ENCODE measurements around the gene NAALADL2.

Gene NAALADL2

GRCh38 chr3:175679568-175679967 is 820.4 kb downstream of the NAALADL2 start:
- Histone ChIP-seq H2AFZ (ENCODE audit: low read depth) (no peak overlapping the region), H3K4me3 (IDR thresholded peaks at IDR 0.05; ENCODE audit: insufficient read depth, low read depth, low read length) (no peak overlapping the region), H3K27me3 (ENCODE audit: insufficient read depth, low read depth) (no peaks in the 10 kb centered on the region), H3K4me2 (no peak overlapping the region), H3K27ac (no peak overlapping the region), H3K9ac (no peak overlapping the region), H3K79me2 (ENCODE audit: insufficient read depth, low read depth) (no peaks in the 10 kb centered on the region), H3K4me1 (ENCODE audit: low read depth, poor library complexity, severe bottlenecking) (no peaks in the 10 kb centered on the region), H3K36me3 (ENCODE audit: insufficient read depth) (no peaks in the 10 kb centered on the region), H4K20me1 (ENCODE audit: insufficient read depth) (no peaks in the 10 kb centered on the region)
- TF ChIP-seq, protein P1, sequence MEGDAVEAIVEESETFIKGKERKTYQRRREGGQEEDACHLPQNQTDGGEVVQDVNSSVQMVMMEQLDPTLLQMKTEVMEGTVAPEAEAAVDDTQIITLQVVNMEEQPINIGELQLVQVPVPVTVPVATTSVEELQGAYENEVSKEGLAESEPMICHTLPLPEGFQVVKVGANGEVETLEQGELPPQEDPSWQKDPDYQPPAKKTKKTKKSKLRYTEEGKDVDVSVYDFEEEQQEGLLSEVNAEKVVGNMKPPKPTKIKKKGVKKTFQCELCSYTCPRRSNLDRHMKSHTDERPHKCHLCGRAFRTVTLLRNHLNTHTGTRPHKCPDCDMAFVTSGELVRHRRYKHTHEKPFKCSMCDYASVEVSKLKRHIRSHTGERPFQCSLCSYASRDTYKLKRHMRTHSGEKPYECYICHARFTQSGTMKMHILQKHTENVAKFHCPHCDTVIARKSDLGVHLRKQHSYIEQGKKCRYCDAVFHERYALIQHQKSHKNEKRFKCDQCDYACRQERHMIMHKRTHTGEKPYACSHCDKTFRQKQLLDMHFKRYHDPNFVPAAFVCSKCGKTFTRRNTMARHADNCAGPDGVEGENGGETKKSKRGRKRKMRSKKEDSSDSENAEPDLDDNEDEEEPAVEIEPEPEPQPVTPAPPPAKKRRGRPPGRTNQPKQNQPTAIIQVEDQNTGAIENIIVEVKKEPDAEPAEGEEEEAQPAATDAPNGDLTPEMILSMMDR (conservative IDR thresholded peaks at IDR 0.05; ENCODE audit: low read depth, low read length) = no peak

- TF ChIP-seq, protein P1 (conservative IDR thresholded peaks at IDR 0.05; ENCODE audit: low read depth, low read length) = no peak
- Histone ChIP-seq H3K9ac (no peak overlapping the region), H3K4me3 (IDR thresholded peaks at IDR 0.05; ENCODE audit: insufficient read depth, low read depth, low read length) (no peak overlapping the region), H4K20me1 (ENCODE audit: insufficient read depth) (no peaks in the 10 kb centered on the region), H2AFZ (ENCODE audit: low read depth) (no peak overlapping the region), H3K4me2 (no peak overlapping the region), H3K36me3 (ENCODE audit: insufficient read depth) (no peaks in the 10 kb centered on the region), H3K4me1 (ENCODE audit: low read depth, poor library complexity, severe bottlenecking) (no peaks in the 10 kb centered on the region), H3K27me3 (ENCODE audit: insufficient read depth, low read depth) (no peaks in the 10 kb centered on the region), H3K27ac (no peak overlapping the region), H3K79me2 (ENCODE audit: insufficient read depth, low read depth) (no peaks in the 10 kb centered on the region)
Observed at GRCh38 chr3:175692256-175692655, 833.1 kb downstream of the NAALADL2 start.

- no peaks in the 10 kb centered on the region for H3K36me3 ChIP-seq (ENCODE audit: insufficient read depth)
- H4K20me1 ChIP-seq (ENCODE audit: insufficient read depth) = no peaks in the 10 kb centered on the region
- no peak overlapping the region for H3K9ac ChIP-seq
- no peak overlapping the region for H2AFZ ChIP-seq (ENCODE audit: low read depth)
- TF ChIP-seq, protein P1 (conservative IDR thresholded peaks at IDR 0.05; ENCODE audit: low read depth, low read length) = no peak
- H3K4me2 ChIP-seq = no peak overlapping the region
- no peak overlapping the region for H3K4me3 ChIP-seq (IDR thresholded peaks at IDR 0.05; ENCODE audit: insufficient read depth, low read depth, low read length)
- no peaks in the 10 kb centered on the region for H3K4me1 ChIP-seq (ENCODE audit: low read depth, poor library complexity, severe bottlenecking)
- H3K79me2 ChIP-seq (ENCODE audit: insufficient read depth, low read depth) = no peaks in the 10 kb centered on the region
- H3K27ac ChIP-seq = no peak overlapping the region
- H3K27me3 ChIP-seq (ENCODE audit: insufficient read depth, low read depth) = no peaks in the 10 kb centered on the region
Observed at GRCh38 chr3:175695251-175695650, 836.1 kb downstream of the NAALADL2 start.

DNA sequence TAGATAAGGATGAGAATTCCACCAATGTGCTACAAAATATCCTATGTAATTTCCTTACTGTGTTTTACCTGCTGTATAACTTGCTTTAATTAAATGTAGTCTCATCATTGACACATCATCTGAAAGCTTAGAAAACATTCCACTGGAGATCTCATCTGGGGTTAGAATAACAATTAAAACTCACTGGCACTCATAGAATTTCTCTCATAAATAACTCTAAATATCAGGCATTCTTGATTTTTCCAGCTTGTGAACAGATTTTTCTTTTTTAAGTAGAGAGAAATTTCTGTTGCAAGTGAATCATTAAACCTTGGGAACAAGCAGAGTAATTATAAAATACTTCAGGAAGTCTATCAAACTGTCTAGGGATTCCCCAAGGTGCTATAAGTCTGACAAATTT is 843.8 kb downstream of the NAALADL2 start:
- no peaks in the 10 kb centered on the region for H3K36me3 ChIP-seq (ENCODE audit: insufficient read depth)
- H3K27me3 ChIP-seq (ENCODE audit: insufficient read depth, low read depth) = no peaks in the 10 kb centered on the region
- peaks cover 2% of the 10 kb centered on the region for H3K4me1 ChIP-seq (ENCODE audit: low read depth, poor library complexity, severe bottlenecking)
- H3K4me3 ChIP-seq (IDR thresholded peaks at IDR 0.05; ENCODE audit: insufficient read depth, low read depth, low read length) = no peak overlapping the region
- no peak overlapping the region for H3K4me2 ChIP-seq
- no peaks in the 10 kb centered on the region for H3K79me2 ChIP-seq (ENCODE audit: insufficient read depth, low read depth)
- H2AFZ ChIP-seq (ENCODE audit: low read depth) = no peak overlapping the region
- H3K9ac ChIP-seq = no peak overlapping the region
- no peaks in the 10 kb centered on the region for H4K20me1 ChIP-seq (ENCODE audit: insufficient read depth)
- H3K27ac ChIP-seq = no peak overlapping the region
- TF ChIP-seq, protein P1 (conservative IDR thresholded peaks at IDR 0.05; ENCODE audit: low read depth, low read length) = no peak
